GM10847 (cell line): Measurements from ENCODE around the gene ATP2A3.

Source experiments
- POLR2A ChIP-seq: IDR thresholded peaks from 2 replicates; pipeline ENCODE4 v1.6.1; 2011; ENCODE audit not compliant: insufficient read length; ENCODE audit errors: extremely low read depth

The ATP2A3 gene

DNA sequence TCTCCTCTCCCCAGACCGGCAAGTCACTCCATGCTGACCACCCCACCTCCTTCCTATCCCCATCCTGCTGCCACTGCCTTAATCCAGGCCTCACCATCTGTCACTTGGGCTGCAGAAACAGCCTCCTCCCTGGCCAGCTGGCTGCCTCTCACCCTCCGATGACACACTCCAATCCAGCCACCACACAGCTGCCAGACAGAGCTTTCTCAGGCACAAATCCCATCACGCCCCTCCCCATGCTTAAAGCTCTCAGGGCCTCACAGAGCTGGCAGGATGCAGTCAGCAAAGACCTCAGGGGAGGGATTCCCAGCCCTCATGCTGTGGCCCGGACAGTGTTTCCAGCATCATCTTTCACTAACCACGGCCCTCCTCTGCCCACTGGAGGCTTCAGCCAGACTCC lies 85.1 kb downstream of the ATP2A3 start:
- no peak for TF ChIP-seq POLR2A

DNA sequence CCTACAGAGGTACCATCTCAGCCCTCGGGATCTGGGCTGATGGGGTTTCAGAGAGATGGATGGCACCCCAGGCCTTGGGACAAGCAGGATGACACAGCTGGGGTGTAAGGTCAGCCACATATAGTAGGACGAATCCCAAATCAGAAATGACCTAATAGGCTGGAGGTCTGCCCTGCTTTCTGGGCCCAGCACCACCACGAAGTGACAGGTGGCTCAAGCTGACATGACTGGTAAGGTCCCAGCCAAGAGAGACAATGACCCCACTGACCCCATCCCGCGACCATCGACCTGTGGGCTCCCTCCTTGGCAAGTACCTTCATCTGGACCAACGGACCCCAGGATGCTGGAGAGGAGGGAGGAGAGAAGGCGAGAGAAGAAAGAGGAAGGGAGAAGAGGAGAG lies 87.0 kb downstream of the ATP2A3 start:
- TF ChIP-seq POLR2A, result no peak

DNA sequence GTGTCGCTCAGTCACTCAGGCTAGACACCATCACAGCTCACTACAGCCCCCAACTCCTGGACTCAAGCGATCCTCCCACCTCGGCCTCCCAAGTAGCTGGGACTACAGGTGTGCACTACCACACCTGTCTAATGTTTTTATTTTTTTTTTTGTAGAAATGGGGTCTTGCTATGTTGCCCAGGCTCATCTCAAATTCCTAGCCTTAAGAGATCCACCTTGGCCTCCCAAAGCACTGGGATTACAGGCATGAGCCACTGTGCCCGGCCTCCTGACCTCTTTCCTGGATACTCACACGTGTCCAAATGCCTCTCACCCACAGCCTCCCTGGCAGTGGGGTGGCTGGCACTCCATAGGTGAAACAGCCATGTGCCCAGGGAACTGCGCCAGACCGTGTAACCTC lies 88.9 kb downstream of the ATP2A3 start:
- TF ChIP-seq POLR2A, result no peak
